ENCODE data around the gene SELENOS.

The SELENOS gene, protein sequence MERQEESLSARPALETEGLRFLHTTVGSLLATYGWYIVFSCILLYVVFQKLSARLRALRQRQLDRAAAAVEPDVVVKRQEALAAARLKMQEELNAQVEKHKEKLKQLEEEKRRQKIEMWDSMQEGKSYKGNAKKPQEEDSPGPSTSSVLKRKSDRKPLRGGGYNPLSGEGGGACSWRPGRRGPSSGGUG

DNA sequence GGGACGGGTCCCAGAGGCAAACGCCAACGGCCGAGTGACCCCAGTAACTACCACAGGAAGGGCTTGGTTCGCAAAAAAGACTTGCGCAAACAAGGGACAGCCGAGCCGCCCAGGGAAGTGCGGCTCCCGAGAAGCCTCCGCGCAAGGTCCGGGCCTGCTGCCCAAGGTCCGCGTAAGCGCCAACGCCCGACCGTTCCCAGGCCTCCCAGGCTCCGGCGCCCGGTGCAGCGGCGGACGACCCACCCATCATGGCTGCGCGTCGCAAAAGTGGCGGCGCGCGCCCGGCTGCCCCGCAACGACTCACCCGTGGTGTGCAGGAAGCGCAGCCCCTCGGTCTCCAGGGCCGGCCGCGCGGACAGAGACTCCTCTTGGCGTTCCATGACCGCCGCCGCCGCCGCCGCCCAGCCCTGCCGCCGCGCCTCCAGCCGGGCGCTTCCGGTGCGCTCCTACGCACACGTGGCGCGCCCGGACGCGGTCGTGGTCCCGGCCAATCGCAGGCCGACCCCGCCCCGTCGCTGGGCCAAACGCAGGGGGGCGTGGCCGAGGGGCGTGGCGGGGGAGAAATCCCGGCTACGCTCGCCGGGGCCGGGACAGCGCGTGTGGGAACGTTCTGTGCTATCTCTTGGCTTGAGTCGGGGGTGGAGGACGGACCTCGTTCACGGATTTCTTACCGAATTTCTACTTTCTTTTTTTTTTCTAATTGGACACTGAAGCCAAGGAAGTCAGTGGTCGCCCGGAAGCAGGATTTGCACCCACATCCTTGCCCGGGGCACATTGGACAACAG is at the start of gene SELENOS:
TSS of gene SELENOS (minus strand) at position 448 of the 785 bp plus-strand sequence. CDS start at position 380, 68 bp downstream.
- peak; percentile 81 for DNase-seq (ENCODE audit: low read depth)

DNA sequence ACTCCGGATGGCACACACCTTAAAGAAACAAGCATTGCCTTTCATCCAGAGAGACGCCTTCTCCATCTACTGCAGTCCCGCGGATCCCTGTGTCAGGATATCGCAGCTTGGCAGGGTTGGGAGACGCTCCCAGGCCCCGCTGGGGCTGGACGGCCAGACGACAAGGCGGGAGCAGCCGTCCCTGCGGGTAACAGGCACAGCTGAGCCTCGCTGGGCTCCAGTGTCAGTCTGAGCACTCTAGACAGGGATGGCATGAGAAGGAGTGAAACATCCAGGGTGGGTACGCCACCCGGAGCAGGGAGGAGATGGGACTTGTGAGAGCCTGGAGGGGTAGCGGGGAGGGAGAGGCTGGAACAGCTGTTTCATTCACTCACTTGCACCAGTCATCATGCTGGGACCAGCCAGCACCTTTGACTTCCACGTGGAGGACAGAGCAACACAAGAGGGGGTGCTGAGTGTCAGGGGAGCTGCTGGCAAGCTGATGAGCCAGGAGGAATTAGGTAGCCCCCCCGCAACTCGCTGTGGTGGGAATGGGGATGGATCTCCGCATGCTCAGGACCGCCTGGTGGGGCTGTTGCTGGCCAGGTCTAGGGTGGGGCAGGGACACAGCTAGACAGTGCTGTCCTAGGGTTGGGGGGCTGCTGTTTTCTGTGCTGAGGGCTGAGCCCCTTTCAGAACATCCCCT is 49.3 kb upstream of the SELENOS start:
- no peak for DNase-seq (ENCODE audit: low read depth)

DNA sequence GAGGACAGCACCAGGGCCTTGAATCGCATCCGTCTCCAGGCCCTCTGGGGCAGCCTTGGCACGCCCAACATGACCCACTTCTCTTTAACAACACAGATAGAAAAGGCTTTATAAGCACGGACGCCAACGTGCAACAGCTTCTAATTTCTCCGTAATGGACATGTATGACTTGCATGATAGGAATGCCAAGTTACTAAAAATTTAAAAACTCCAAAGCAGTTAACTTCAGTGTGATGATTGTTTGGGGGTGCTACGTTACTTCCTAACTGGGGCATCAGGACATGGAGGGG is 48.7 kb upstream of the SELENOS start:
- DNase-seq (ENCODE audit: low read depth), result no peak

DNA sequence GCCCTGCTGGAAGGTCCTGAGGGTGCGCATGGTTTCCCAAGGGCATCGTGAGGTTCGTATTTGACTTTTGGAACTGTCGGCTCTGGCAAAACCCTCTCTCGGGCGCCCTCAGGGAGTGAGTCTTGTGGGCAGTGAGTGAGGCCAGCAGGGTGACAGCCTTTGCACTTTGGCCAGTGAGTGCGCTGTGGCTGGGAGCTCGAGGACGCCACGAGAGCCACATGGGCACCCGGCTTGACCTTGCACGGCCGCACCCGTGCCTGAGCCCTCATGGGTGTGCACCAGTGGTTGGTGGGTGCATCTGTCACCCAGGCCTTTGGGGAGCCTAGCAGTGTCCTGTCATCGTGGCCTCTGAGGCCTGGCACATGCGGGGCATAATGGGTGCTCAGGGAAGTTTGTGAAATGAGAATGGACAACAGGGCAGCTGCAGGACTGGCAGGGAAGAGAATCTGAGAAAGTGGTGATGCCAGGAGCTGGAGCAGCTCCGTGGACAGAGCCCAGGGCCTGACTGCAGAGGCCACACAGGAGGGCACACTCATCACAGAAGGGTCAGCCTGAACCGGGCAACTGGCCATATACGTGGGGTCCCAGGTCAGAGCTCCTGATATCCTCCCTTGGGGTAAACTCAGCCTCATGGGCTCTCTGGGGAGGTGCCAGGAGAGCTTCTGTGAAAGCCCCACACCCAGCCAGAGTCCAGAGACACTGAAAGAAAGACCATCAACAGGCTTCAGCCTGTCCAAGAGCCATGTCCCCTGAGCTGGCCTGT is 48.2 kb upstream of the SELENOS start:
- no peak for DNase-seq (ENCODE audit: low read depth)

DNA sequence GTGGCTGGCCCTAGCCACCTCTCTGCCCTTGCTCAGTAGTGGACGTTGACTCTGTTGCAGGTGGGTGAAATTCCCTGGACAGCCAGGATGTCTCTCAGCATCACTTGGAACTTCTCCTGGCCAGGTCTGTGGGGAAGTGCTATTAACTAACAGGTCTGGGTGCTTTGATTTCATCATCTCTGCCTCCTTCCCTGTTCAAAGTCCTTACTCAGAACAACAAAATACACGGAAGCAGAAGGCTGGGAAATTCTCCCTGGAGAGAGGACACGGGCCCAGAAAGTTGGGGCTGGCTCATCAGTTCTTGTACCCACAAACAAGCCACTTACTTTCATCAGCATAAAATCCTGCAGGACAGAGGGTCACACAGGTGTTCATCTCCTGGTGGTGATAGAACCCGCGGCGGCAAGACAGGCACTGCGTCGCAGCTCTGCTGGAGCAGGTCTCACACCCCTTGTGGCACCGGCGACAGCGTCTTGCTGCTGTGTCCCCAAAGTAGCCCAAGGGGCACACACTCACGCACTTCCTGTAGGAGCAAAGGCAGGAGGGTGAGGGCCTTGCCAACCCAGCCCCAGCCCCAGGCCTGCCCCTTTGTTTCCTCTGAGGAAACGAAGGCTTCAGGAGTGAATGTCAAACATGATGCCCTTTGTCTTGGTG is 47.4 kb upstream of the SELENOS start:
- DNase-seq (ENCODE audit: low read depth), result no peak

DNA sequence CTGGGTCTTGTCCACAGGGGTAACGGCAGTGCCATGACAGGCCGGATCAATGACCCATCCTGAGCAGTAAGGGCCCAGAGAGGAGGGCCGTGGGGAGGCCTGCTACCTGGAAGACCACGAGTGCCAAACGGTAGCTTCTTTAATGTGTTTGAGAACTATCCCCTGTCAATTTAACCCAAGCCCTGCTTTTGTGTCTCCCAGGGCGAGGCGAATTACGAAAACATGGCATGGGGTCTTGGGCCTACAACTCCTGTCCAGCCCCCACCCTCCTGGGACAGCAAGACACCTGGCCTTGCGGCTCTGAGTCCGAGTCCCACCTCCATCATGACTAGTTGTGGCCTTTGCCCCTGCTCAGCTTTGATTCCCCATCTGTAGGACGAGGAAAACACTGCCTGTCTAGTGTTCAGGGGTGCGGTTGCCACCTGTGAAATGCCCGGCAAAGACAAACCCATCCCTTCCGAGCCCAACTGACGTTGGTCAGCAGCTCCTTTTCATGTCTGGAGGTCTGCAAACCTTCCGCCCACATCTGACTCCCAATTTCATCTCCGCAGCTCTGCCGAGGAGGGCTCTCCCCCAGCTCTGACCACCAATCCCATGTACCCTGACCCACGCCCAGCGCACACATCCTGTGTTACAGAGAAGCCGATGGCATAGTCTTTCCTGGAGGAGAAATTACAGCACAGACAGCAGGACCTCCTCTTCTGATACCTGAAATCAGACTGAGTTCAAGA is 46.7 kb upstream of the SELENOS start:
- no peak for DNase-seq (ENCODE audit: low read depth)

DNA sequence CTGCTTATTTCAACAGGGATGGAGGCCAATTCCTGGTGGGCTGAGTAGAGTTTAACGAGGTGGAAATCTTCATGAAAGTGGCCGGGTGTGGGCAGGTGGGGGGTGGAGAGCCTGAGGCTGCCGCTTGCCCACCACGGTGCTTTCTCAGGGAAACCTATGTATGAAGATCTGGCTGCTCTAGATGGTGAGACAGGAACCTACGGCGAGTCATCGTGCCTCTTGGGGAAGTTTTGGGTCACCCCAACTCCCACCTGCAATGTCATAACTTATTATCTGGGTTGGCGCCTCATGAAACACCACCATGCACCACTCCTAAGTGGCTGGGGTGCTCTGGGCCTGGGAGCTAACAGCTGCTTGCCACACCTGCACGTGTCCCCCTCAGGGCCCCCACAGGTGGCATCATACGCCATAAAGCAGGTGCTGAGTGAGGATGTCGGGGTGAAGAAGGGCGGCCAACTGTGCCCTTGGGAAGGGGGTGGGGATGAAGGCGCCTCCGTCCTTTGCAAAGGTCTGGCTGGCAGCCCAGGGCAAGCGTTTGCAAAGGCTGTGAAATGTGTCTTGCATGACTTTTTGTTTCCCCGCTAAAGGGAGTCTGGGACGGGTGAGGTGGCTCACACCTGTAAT is 45.7 kb upstream of the SELENOS start:
- no peak for DNase-seq (ENCODE audit: low read depth)

DNA sequence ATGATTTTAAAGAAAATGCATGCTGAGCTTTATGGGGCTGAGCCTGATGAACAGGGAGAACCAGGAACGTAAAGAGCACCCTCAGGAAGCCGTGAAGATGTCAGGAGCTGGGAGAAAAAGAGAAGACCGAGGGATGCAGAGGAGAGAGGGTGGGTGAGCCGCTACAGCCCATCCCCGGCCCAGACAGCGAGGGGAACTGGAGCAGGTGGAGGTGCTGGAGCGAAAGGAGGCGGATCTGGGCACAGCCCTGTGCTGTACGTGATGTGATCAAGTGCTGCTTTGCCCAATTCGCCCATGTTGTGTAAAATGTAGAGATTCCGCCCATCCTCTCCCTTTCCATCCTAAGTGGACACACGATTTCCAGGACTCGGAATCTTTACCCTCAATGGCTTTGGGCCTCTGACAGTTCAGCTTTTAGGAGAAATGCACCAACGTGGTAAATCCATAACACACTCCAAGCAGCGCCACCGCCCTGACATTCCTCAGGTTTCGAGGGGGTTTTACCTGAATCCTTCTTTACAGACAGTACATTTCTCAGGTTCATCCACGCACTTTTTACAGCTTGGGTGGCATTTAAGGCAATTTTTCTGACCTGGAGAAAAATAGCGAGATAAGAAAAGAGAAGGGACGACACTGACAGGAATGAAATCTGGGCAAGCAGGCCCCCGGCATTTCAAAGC is 44.9 kb upstream of the SELENOS start:
- DNase-seq (ENCODE audit: low read depth), result no peak

DNA sequence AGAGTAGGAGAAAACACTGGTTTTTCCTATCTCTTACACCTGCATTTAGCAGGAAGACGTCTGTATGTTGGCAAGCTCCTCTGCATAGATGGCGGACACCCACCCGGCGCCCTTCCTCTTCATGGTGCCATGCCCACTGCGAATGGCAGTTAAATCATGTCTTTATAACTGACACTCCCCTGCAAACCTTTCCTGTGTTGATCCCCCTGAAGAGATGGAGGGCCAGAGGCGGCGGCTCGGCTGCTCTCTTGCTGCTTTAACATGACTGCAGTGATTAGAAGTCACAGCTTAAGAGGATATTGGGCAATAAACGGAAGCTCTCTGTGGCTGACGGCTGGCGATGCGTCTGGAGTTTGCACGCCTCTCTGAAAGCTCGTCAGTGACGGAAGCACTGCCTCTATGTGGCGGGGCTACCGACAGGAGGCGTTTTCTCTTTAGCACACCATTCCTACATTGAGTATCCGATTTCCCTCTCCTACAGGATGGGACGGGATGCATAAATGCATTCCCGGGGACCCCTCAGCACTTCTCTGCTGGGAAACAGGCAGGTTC is 43.3 kb upstream of the SELENOS start:
- peak; percentile 27 for DNase-seq (ENCODE audit: low read depth)

DNA sequence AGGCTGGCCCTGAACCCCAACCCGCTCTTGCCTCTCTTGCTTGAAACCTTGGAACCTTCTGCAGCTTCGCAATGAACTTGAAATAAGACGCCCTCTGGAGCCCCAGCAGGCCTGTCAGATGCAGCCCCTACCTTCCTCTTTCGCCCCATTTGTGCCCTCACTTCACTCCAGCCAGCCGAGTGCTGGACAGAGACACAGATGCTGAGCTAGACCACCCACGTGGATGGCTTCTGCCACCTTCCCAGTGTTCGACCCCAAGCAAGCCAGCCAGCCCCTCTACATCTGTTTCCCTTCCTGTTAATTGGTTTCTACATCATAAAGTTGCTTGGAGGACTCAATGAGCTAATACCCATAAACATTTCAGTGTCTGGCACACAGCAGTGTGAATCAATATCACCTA is 41.6 kb upstream of the SELENOS start:
- no peak for DNase-seq (ENCODE audit: low read depth)

DNA sequence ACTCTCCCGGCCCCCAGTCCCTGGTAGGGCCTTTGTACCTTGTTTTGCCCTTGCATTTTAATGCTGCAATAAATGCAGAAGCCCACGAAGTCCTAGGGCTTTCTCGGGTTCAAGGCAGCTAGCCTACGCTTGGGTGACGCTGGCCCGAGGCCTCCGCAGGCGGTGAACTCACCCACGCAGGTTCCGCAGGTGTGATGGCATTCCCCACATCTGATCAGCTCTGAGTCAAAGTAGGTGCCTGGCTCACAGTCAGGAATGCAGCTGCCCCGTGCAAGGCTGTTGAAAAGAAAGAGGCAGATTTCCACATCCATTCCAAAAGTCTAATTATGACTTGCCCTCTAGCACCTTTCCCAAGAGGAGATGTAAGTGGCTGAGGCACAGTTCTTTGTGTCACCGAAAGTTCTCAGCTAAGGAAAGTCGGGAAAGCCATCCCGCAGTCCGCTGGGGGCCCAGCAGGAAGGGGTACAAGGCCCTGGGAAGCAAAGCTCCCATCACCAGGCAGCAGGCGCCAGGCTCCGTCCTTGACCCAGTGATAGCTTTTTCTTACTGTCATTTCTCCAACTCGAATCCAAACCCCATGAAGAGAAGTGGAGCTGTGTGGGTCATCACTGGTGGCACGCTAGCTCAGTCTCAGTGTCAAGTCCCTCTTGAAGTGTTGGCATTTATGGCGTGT is 41.0 kb upstream of the SELENOS start:
- no peak for DNase-seq (ENCODE audit: low read depth)

DNA sequence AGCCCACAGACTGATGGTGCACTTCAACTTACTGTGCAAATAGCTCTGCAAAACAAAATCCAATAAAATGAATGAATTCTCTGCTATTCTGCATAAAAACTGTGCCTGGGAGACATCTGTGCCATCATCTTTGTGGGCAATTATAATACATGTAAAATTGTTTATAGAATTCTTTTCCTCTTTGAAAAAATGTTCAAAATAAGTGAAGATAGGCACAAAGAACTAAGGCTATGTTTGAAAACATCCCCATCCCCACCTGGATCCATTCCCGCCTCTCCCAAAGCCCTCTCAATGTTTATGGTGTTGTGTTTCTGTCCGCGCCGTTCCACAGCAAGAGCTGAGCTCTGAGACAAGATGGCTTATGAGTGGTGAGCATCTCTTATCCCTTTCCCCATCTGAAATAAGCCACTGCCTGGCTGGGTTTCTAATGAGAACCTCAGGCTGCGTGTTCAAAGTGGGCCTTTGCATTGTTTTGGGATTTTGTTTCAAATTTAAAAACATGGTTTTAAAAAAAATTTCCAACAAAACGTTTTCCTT is 40.1 kb upstream of the SELENOS start:
- DNase-seq (ENCODE audit: low read depth), result no peak

DNA sequence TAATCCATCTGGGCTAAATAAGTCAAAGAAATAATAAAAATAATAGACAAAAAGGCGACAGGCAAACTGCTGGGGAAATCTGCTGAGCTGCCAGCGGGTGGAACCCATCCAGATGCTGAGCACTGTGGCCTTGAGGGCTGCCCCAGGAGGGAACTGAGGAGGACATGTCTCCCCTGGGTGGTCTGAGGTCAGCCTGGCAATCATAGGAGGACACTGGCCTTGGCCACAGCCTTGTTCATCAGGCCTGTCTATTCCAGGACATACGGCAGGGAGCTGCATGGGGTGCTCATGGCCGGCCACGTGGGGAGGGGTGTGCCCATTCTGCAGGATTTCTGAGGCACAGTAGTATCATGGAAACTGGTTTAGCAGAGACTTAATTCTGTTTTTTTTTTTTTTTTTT is 39.2 kb upstream of the SELENOS start:
- no peak for DNase-seq (ENCODE audit: low read depth)

DNA sequence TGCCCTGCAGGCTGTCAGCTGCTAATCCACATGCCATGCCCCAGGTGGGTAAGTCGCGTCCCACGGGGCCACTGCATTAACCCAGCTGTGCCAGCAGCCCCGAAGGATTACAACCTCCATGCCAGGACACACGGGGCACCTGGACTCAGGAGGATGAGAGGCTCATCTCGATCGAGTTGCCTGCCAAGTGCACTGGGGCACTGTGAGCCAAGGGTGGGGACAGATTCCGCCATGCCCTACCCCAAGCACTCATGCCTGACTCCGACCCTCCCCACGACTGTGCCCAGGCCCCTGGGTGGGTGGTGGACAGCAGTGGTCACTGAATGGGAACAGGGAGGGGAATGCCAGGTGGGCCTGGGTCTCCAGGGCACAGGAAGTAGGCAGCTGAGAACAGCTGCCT is 38.5 kb upstream of the SELENOS start:
- DNase-seq (ENCODE audit: low read depth), result no peak

DNA sequence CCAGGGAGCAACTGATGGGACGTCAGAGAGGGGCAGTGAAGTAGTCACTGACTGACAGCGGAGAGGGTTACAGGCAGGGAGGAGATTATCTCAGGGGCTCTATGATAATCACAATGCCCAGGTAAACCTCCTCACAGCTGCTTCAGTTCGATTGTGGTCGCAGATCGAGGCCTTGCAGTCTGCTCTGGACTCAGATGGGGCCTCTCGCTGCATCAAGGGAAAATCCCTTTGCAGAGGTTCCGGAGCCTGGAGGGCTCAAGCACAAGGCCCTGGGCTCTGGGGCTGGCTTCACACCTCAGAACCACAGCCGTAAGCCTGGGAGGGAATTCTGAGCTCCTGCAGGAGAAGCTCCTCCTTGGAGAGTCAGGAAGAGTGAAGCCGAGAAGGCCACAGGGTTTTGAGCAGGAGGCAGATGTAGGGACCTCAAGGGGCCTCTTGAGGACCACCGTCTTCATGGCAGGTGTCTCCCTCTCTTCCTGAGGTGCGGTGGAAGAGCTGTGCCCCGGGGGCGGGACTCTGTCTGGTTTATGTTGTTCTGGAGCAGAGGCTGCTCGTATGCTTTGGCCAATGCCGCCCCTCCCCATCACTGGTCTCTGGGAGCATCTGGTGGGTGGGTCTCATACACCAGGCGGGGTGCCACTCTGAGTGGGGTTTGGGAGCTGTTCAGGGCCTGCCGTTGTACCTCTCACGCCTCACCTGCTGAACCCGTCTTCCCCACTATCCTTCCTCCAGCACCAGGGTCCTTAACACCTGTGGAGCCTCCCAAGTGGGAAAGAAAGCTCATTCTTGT is 37.2 kb upstream of the SELENOS start:
- DNase-seq (ENCODE audit: low read depth), result no peak

DNA sequence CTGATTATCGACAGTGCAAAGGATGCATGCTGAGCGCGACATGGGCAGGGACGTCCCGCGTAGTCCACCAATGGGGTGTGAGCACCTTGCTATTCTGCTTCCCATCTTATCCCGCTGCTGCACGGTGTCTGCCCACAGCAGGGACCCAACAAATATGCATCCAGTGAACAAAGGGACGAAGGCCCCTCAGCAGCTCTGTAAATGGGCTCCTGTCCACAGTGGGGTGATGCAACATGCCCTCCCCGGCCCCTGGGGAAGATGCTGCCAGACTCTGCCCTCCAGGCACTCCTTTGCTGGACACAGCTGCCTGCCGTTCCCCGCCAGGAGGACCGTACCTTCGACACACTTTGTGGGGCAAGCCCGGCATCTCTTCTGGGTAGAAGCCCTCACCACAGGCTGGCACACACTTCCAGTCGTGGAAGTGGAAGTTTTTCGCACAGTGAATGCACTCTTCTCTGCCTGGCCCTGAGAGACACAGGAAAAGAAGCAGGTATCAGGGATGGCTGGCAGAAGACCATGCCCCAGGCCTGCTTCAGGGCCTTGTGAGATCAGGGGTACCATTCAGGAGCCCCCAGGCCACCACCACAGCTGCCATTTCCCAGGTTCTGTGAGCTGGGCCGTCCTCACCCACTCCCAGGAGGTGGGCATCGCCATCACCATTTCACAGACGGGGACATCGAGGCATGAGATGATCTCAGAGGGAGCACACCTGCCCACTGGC is 35.9 kb upstream of the SELENOS start:
- DNase-seq (ENCODE audit: low read depth), result no peak

DNA sequence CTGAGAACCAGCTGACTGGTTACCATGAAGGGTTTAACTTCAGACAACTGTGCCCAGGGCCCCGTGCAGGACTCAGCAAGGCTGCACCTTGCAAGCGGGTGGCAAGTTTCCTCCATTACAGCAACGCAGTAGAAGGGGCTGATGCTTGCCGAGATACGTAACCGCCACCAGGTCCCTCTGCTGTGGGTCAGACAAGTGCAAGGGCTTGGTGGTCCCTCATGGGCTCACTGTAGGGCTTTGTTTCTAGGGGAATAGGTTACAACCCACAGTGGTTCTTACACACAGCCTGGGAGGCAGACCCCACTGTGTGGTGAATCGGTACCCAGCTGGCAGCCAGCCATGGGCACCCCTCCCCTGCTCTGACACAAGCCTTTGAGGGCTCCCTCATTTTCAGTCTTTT is 33.2 kb upstream of the SELENOS start:
- DNase-seq (ENCODE audit: low read depth), result no peak

DNA sequence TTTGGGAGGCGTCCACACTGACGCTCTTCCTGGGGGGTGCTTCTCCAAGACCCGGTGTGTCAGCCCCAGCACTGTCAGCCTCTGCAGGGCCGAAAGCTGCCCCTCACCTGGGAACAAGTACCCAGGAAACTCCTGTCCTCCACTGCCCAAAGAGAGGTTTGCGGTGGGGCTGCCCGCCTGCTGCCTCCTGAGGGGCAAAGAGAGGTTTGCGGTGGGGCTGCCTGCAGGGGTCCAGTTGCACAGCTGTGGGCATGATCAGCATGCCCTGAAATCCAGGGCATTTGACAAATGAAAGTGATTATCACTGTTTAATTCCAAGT is 32.8 kb upstream of the SELENOS start:
- DNase-seq (ENCODE audit: low read depth), result no peak
